ENCODE data around the gene XXYLT1. TPM values are rescaled to one million over a fixed set of nuclear protein-coding genes. Genes with fewer than 3 reads are reported as not detected.
"Not testable (repeated sequence)": the region's sequence is repeated elsewhere in the genome, so short reads cannot be mapped to it uniquely, and the experiment has no call there.

The XXYLT1 gene
- total RNA-seq, 1 donor from 2014 or later, result 42.9 TPM

GRCh38 chr3:195236801-195237570 is 34.0 kb downstream of the XXYLT1 start:
- H3K27ac Mint-ChIP-seq, result no peak overlapping the region
- no peak overlapping the region for H3K4me3 Mint-ChIP-seq
- H3K36me3 Mint-ChIP-seq, result peaks cover 34% of the 10 kb centered on the region
- peaks cover 36% of the 10 kb centered on the region for H3K9me3 Mint-ChIP-seq
- peaks cover 22% of the 10 kb centered on the region for H3K4me1 Mint-ChIP-seq
- H3K27me3 Mint-ChIP-seq (ENCODE audit: low read depth), result no peaks in the 10 kb centered on the region
- peak in 1 of 2 experiments; percentile 5 for DNase-seq (ENCODE audit: low spot score in 2 of 2, unreplicated experiment in 2 of 2)
- TF ChIP-seq CTCF (IDR thresholded peaks at IDR 0.05; ENCODE audit: unreplicated experiment), result no peak

GRCh38 chr3:195236076-195236798 is 34.7 kb downstream of the XXYLT1 start:
- H3K4me3 Mint-ChIP-seq, result no peak overlapping the region
- H3K36me3 Mint-ChIP-seq, result peaks cover 37% of the 10 kb centered on the region
- H3K4me1 Mint-ChIP-seq, result peaks cover 16% of the 10 kb centered on the region
- no peak overlapping the region for H3K27ac Mint-ChIP-seq
- peak in 1 of 2 experiments; percentile 35 for DNase-seq (ENCODE audit: low spot score in 2 of 2, unreplicated experiment in 2 of 2)
- peaks cover 41% of the 10 kb centered on the region for H3K9me3 Mint-ChIP-seq
- TF ChIP-seq CTCF (IDR thresholded peaks at IDR 0.05; ENCODE audit: unreplicated experiment), result no peak
- no peaks in the 10 kb centered on the region for H3K27me3 Mint-ChIP-seq (ENCODE audit: low read depth)

GRCh38 chr3:195230244-195230643 is 40.7 kb downstream of the XXYLT1 start:
- no peak overlapping the region for H3K4me3 Mint-ChIP-seq
- peaks cover 46% of the 10 kb centered on the region for H3K9me3 Mint-ChIP-seq
- H3K4me1 Mint-ChIP-seq, result peaks cover 4% of the 10 kb centered on the region
- no peaks in the 10 kb centered on the region for H3K27me3 Mint-ChIP-seq (ENCODE audit: low read depth)
- TF ChIP-seq CTCF (IDR thresholded peaks at IDR 0.05; ENCODE audit: unreplicated experiment), result no peak
- DNase-seq (ENCODE audit: low spot score in 2 of 2, unreplicated experiment in 2 of 2), result no peak
- no peak overlapping the region for H3K27ac Mint-ChIP-seq
- H3K36me3 Mint-ChIP-seq, result peaks cover 28% of the 10 kb centered on the region

- H3K4me1 Mint-ChIP-seq; H3K27ac Mint-ChIP-seq; DNase-seq (ENCODE audit: low spot score in 2 of 2, unreplicated experiment in 2 of 2); H3K27me3 Mint-ChIP-seq (ENCODE audit: low read depth); H3K4me3 Mint-ChIP-seq: not testable (repeated sequence)
- Mint-ChIP-seq H3K9me3 (peaks cover 37% of the 10 kb centered on the region), H3K36me3 (peaks cover 21% of the 10 kb centered on the region)
Observed at GRCh38 chr3:195228886-195229285, 42.1 kb downstream of the XXYLT1 start.

GRCh38 chr3:195227871-195228270 is 43.1 kb downstream of the XXYLT1 start:
- H3K4me1 Mint-ChIP-seq, result peaks cover 7% of the 10 kb centered on the region
- peak in 1 of 2 experiments; percentile 17 for DNase-seq (ENCODE audit: low spot score in 2 of 2, unreplicated experiment in 2 of 2)
- peak overlapping the region; percentile 1 for H3K27ac Mint-ChIP-seq
- H3K9me3 Mint-ChIP-seq, result peaks cover 29% of the 10 kb centered on the region
- no peaks in the 10 kb centered on the region for H3K27me3 Mint-ChIP-seq (ENCODE audit: low read depth)
- TF ChIP-seq CTCF (IDR thresholded peaks at IDR 0.05; ENCODE audit: unreplicated experiment), result no peak
- H3K36me3 Mint-ChIP-seq, result peaks cover 20% of the 10 kb centered on the region
- no peak overlapping the region for H3K4me3 Mint-ChIP-seq

- Mint-ChIP-seq H3K27me3 (ENCODE audit: low read depth) (no peaks in the 10 kb centered on the region), H3K4me1 (peaks cover 7% of the 10 kb centered on the region), H3K9me3 (peaks cover 22% of the 10 kb centered on the region), H3K36me3 (peaks cover 17% of the 10 kb centered on the region), H3K4me3 (no peak overlapping the region), H3K27ac (no peak overlapping the region)
- peak in 1 of 2 experiments; percentile 36 for DNase-seq (ENCODE audit: low spot score in 2 of 2, unreplicated experiment in 2 of 2)
- TF ChIP-seq CTCF (IDR thresholded peaks at IDR 0.05; ENCODE audit: unreplicated experiment), result no peak
Observed at GRCh38 chr3:195226900-195227447, 44.0 kb downstream of the XXYLT1 start.
